LNCaP clone FGC (cell line): ENCODE data around the gene ROR1.

Experiments
- DNase-seq: peaks from one replicate; pipeline ENCODE4 v3.0.0-alpha.2; 2011; ENCODE audit warnings: low read depth
- H3K4me3 ChIP-seq: 2 replicates; pipeline ENCODE4 v1.5.1; 2011; ENCODE audit warnings: mild to moderate bottlenecking, low read depth, low read length, control low read depth
- TF ChIP-seq, protein P1 (sequence below): IDR thresholded peaks from 2 replicates; pipeline ENCODE4 v1.5.1; 2012; ENCODE audit warnings: mild to moderate bottlenecking; ENCODE audit not compliant: control insufficient read depth, insufficient read depth; ENCODE audit errors: extremely low read depth

The ROR1 gene

DNA sequence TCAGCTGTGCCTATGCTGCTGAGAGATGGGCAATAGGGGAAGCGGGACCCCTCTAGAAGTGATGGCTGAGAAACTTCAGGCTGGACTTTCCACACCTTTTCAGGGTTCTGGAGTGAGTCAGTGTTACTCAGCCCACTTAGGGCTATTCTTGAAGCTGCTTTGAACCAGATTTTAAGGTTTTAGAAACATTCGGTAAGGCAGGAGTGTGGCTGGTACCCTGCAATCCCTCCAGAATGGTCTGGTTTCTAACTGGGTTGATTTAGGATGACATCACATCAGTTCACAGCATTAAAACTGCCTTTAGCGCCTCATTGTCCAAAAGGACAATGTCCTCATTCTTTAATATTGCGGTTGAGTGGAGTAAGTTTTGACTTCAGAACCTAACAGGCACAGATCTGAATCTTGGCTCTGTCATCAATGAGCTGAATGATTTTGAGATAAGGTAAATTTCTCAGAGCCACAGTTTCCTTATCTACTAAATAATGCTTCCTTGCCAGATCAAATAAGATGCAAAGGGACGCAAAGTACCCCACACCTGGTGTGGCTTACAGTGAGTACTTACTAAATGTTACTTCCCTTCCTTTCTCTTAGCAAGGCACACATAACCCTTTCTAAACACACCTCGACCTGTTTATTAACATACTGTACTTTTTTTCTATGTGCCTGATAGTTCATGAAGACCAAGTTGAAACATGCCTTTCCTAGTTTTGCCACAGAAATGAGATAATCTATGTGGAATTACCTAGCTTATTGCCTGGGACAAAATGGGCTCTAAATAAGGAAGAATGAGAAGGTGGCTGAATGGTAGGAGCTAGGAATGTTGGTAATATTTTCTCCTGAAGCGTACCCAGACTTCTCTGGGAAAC is 209.8 kb downstream of the ROR1 start:
- DNase-seq, result peak; percentile 34
- TF ChIP-seq, protein P1, sequence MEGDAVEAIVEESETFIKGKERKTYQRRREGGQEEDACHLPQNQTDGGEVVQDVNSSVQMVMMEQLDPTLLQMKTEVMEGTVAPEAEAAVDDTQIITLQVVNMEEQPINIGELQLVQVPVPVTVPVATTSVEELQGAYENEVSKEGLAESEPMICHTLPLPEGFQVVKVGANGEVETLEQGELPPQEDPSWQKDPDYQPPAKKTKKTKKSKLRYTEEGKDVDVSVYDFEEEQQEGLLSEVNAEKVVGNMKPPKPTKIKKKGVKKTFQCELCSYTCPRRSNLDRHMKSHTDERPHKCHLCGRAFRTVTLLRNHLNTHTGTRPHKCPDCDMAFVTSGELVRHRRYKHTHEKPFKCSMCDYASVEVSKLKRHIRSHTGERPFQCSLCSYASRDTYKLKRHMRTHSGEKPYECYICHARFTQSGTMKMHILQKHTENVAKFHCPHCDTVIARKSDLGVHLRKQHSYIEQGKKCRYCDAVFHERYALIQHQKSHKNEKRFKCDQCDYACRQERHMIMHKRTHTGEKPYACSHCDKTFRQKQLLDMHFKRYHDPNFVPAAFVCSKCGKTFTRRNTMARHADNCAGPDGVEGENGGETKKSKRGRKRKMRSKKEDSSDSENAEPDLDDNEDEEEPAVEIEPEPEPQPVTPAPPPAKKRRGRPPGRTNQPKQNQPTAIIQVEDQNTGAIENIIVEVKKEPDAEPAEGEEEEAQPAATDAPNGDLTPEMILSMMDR, result no peak
- no peak overlapping the region for H3K4me3 ChIP-seq

- no peak for DNase-seq
- TF ChIP-seq, protein P1, result no peak
- no peak overlapping the region for H3K4me3 ChIP-seq
These were observed 210.6 kb downstream of the ROR1 start for GRCh38 chr1:63984257-63984929.

- TF ChIP-seq, protein P1, result no peak
- no peak for DNase-seq
- no peak overlapping the region for H3K4me3 ChIP-seq
These were observed 211.1 kb downstream of the ROR1 start for GRCh38 chr1:63984930-63985290.

DNA sequence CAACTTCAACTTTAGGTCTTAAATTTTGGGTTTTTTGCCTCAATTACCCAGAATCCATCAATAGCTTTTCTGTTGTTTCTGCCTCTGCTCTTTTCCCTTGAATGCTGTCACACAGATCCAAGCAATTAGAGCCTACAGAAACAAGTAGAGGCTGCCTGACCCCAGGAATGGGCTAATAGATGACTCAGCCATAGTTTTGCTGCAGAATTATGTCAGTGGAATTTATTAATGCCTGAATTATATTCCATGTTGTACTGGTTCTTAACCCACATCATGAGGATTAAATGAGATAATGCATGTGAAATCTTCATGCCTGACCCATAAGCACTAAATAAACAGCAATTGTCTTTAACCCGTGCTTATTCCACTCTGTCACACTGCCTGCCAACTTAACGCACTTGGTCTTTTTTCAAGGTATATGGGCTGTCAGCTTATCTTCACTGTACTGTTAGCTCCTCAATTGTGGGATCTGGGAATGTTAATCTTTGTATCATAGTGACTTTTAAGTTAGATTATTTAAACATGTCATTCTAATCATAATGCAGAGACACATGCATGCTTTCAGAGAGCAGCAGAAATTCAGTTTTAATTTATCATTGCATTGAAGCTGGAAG is 213.3 kb downstream of the ROR1 start:
- DNase-seq, result no peak
- TF ChIP-seq, protein P1, result no peak

GRCh38 chr1:63987628-63988024 is 213.8 kb downstream of the ROR1 start:
- H3K4me3 ChIP-seq, result no peak overlapping the region
- TF ChIP-seq, protein P1, result no peak
- no peak for DNase-seq

More for the DNA sequence above, 213.3 kb downstream of the ROR1 start:
- no peak overlapping the region for H3K4me3 ChIP-seq

GRCh38 chr1:63988941-63989340 is 215.1 kb downstream of the ROR1 start:
- TF ChIP-seq, protein P1, result no peak
- H3K4me3 ChIP-seq, result no peak overlapping the region
- DNase-seq, result no peak
